HuH-7.5 (cell line): Measurements from ENCODE around the gene FAM234A.
"Not testable (repeated sequence)": the region's sequence is repeated elsewhere in the genome, so short reads cannot be mapped to it uniquely, and the experiment has no call there.

Experiments
- DNase-seq: peaks from one replicate; pipeline ENCODE4 v3.0.0; 2011; ENCODE audit warnings: low spot score

Gene FAM234A

GRCh38 chr16:230949-231348 is 3.7 kb upstream of the FAM234A start:
- no peak for DNase-seq

DNA sequence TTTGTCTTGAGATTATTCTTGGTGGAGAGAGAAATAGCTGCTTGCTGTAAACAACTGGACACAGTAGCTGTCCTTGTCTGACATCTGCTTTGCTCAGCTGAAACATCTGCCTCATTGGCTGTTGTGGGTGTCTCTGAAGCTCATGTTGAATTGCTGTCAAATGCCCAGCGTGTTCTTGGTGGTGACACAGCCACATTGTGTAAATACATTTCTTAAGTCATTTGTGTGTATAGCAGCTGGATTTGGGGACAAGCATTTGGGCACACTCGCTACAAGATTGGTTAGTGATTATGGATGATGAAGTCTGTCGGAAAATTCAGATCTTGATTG is 5.3 kb downstream of the FAM234A start:
- no peak for DNase-seq

DNA sequence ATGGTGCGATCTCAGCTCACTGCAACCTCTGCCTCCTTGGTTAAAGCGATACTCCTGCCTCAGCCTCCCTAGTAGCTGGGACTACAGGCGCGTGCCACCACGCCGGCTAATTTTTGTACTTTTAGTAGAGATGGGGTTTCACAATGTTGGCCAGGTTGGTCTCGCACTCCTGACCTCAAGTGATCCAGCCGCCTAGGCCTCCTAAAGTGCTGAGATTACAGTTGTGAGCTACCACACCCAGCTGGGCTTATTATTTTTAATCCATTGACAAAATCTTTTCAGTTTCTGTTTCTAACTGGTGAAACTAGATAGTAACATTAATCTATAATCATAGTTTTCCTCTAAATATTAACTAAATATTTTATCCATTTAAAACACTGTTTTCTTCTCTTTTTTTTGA is 5.9 kb downstream of the FAM234A start:
- no peak for DNase-seq

DNA sequence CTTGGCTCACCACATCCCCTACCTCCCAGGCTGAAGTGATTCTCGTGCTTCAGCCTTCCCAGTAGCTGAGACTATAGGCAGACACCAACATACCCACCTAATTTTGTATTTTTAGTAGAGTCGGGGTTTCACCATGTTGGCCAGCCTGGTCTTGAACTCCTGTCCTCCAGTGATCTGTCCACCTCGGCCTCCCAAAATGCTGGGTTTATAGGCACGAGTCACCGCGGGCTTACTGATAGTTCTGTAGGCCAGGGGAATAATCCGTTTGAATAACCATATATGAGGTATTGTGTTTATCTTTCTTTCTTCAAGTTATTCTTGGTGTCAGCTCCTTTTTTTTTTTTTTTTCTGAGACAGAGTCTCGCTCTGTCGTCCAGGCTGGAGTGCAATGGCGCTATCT is 7.7 kb downstream of the FAM234A start:
- DNase-seq, result no peak

- DNase-seq, result no peak
These were observed 8.7 kb downstream of the FAM234A start for GRCh38 chr16:243348-243747.

GRCh38 chr16:245105-245504 is 10.5 kb downstream of the FAM234A start:
- no peak for DNase-seq

DNA sequence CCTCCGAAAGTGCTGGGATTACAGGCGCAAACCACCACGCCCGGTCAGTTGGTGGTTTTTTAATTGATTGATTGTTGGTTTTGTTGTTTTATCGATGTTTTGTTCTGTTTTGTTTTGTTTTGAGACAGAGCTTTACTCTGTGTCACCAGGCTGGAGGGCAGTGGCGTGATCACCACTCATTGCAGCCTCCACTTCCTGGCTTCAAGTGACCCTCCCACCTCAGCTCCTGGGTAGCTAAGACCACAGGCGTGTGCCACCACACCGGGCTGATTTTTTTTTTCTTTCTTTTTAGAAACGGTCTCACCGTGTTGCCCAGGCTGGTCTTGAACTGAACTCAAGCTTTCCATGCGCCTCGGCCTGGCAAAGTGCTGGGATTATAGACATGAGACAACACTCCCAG is 12.4 kb downstream of the FAM234A start:
- DNase-seq, result no peak

- no peak for DNase-seq
These were observed 14.8 kb downstream of the FAM234A start for GRCh38 chr16:249431-249830.

GRCh38 chr16:252366-253337 is 18.0 kb downstream of the FAM234A start:
- DNase-seq, result no peak

GRCh38 chr16:253833-254232 is 19.2 kb downstream of the FAM234A start:
- no peak for DNase-seq

- no peak for DNase-seq
These were observed 19.8 kb downstream of the FAM234A start for GRCh38 chr16:254461-254860.

- DNase-seq, result no peak
These were observed 20.6 kb downstream of the FAM234A start for GRCh38 chr16:255183-255582.

DNA sequence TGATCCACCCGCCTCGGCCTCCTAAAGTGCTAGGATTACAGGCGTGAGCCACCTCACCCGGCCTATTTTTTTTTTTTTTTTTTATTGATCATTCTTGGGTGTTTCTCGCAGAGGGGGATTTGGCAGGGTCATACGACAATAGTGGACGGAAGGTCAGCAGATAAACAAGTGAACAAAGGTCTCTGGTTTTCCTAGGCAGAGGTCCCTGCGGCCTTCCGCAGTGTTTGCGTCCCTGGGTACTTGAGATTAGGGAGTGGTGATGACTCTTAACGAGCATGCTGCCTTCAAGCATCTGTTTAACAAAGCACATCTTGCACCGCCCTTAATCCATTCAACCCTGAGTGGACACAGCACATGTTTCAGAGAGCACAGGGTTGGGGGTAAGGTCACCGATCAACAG is 23.5 kb downstream of the FAM234A start:
- not testable (repeated sequence) for DNase-seq

DNA sequence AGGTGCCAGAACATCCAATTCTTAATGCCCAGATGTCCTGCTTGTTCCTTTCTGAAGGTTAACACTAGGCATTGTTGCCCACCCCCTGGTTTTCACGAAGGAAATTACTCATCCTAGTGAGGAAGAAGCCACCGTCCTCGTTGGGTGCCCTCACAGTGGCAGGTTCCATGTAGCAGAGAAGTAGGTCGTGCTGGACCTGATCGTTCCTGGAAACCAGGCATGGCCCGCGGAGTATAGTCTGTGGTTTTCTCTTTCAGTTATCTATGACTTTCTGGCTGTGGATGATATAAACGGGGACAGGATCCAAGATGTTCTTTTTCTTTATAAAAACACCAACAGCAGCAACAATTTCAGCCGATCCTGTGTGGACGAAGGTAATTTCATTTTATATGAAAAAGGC is 24.6 kb downstream of the FAM234A start:
- no peak for DNase-seq

DNA sequence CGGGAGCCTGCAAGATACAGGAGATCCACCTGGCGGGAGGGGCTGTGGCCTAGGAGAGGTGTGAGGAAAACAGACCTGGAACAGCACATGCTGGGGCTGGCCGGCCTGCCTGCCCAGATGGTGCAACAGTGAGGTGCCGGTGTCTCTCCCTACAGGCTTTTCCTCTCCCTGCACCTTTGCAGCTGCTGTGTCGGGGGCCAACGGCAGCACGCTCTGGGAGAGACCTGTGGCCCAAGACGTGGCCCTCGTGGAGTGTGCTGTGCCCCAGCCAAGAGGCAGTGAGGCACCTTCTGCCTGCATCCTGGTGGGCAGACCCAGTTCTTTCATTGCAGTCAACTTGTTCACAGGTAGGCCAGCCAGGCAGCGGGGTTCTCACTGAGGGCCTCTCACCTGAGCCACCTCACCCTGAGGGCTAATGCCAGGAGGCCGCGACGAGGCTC is 25.2 kb downstream of the FAM234A start:
- no peak for DNase-seq

DNA sequence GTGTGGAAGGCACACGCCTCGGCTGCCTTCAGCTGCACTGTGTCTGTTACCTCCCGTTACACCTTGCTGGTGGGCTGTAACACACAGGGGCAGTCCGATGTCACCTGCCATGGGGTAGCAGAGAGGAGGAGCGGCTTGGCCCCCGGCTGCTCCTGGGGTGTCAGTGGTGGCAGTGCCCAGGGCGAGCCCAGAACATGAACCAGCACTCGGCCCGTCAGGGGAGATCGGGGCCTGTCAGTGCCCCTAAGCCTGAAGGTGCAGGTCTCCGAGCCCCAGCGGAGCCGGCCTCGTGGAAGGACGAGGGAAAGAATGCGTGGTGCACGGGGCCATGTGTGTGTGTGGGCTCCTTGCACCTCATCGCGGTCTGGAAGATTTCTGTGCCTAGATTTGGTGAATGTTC is 25.7 kb downstream of the FAM234A start:
- DNase-seq, result no peak

DNA sequence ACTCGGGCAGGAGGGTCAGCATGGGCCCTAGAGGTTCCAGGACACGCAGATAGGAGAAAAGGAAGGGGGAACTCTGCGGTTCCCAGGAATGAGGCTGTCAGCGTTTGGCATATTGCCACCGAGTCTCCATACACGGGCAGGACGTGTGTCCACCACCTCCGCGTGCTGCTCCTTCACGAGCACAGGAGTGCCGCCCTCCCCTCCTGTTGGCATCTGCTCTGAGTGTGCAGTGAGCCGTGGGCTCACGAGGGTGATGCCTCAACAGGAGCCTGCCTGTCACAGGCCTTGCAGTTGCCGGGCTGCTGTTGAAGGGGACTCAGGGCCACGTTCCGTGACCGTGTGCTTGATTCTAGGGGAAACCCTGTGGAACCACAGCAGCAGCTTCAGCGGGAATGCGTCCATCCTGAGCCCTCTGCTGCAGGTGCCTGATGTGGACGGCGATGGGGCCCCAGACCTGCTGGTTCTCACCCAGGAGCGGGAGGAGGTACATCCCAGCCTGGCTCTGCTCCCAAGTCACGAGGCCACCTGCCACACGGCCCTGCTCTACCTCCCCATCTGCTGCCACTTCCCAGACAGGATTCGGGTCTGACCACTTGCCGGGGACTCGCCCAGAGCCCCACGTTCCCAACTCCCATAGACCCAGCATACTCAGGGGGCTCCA is 26.5 kb downstream of the FAM234A start:
- no peak for DNase-seq

GRCh38 chr16:262121-262745 is 27.6 kb downstream of the FAM234A start:
- DNase-seq, result no peak

DNA sequence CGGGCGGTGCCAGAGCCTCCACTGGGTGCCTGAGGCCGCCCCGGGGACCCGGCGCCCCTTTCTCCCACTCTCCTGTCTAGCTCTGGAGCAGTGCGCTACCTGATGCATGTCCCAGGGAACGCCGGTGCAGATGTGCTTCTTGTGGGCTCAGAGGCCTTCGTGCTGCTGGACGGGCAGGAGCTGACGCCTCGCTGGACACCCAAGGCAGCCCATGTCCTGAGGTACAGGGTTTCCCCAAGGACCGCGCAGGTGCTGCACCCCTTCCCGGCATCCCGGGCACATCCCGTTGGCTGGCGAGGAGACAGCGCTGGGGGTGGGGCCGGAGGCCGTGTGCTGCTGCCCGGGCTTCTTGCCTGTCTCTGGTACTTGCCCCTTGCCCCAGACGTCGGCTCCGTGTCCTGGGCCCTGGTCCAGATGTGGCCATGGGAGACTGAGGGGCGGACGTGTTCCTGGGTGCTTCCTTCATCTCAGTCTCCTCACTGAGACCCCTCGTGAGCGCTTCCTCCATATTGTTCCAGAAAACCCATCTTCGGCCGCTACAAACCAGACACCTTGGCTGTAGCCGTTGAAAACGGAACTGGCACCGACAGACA is 28.7 kb downstream of the FAM234A start:
- DNase-seq, result no peak

DNA sequence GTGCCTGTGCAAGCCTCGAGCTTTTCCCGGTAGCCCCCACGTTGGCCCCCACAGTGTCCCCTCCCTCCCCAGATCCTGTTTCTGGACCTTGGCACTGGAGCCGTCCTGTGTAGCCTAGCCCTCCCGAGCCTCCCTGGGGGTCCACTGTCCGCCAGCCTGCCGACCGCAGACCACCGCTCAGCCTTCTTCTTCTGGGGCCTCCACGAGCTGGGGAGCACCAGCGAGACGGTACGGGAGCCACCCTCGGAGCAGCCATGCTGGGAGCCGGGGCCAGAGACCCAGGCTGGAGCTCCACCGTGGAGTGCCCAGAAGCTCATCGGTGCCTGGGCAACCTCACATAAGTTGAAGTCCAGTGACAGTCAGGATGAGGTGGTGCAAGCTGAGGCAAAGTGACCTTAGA is 29.3 kb downstream of the FAM234A start:
- no peak for DNase-seq

DNA sequence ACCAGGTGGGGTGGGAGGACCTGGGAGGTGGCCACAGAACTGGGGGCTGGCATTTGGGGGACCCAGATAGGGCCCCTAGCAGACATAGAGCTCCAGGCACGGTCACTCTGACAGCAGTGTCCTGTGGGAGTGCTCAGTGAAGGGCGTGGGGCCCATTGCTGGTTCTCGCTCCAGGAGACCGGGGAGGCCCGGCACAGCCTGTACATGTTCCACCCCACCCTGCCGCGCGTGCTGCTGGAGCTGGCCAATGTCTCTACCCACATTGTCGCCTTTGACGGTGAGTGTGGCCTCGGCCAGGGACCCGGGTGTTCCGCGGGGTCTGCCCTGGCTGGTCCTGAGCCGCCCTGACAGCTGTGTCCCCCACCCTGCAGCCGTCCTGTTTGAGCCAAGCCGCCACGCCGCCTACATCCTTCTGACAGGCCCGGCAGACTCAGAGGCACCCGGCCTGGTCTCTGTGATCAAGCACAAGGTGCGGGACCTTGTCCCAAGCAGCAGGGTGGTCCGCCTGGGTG is 29.9 kb downstream of the FAM234A start:
- DNase-seq, result no peak

DNA sequence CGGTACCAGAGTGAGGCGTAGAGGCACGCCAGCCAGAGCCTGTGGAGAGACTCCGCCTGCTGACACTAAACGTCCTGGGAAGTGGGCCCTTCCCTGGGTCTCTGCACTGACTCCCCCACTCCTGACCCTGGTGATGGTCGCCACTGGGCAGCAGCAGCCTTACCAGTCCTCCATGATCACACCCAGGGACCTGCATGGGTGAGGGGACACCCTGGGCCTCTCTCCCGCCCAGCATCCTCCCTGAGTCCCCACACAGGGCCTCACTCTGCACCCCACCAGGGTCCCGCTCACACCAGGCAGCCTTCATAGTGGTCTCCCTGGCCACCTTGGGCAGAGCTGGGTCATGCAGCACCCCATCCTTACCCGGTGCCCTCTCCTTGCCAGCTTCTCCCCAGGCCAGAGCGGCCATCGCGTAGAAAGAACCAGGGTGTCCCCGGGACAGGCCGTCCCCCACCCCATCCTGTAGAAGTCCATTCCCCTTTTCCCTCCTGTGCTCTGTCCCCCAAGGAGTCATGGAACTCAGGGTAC is 30.4 kb downstream of the FAM234A start:
- no peak for DNase-seq
